Measurements from ENCODE around the gene TSC2.
"Not testable (repeated sequence)": the region's sequence is repeated elsewhere in the genome, so short reads cannot be mapped to it uniquely, and the experiment has no call there.

DNA sequence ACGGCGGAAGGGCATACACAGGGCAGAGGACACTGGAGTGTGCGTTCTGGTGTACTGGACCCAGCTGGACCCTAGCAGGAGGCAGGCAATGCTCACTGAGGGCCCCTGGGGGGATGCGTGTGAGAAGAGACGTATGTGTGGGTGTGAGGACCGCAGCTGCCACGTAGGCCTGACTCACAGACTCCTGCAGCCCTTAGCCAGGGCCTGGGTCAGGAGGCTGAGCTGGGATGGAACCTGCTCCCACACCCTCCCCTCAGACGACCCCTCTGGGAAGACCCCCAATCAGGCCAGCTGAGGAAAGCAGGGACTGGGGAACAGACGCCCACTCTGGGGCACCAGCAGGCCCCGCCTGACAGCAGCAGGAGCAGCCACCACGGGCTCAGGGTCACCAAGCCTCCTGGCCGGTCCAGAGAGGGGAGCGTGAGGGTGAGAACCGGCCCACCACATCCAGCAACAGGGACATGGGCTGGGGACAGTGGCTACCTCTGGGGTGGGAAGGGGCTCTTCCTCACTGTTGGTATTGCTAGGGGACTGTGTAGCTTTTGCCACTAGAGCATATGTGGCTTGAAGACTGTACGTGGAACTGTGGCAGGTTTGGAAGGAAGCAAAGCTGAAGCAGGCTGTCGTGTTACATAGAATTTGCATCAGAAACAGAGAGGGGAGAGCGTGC is 59.5 kb downstream of the TSC2 start:
- TF ChIP-seq SMARCA5 (IDR thresholded peaks at IDR 0.05); TBP (optimal IDR thresholded peaks at IDR 0.05; ENCODE audit: low read depth, low read length); CEBPB (tag; IDR thresholded peaks at IDR 0.05); U2AF1 (optimal IDR thresholded peaks at IDR 0.05; ENCODE audit: low read depth, low read length); CSDE1 (IDR thresholded peaks at IDR 0.05); EZH2 (IDR thresholded peaks at IDR 0.05; ENCODE audit: borderline replicate concordance, low read depth, low read length); POLR2A (conservative IDR thresholded peaks at IDR 0.05); TEAD2 (tag; IDR thresholded peaks at IDR 0.05); ASH1L (IDR thresholded peaks at IDR 0.05; ENCODE audit: borderline replicate concordance, low read depth, partially characterized antibody); CHD4 (IDR thresholded peaks at IDR 0.05; ENCODE audit: insufficient read depth, insufficient replicate concordance, low read depth, low read length, poor library complexity, severe bottlenecking): not testable (repeated sequence)
- TF ChIP-seq, protein P1, sequence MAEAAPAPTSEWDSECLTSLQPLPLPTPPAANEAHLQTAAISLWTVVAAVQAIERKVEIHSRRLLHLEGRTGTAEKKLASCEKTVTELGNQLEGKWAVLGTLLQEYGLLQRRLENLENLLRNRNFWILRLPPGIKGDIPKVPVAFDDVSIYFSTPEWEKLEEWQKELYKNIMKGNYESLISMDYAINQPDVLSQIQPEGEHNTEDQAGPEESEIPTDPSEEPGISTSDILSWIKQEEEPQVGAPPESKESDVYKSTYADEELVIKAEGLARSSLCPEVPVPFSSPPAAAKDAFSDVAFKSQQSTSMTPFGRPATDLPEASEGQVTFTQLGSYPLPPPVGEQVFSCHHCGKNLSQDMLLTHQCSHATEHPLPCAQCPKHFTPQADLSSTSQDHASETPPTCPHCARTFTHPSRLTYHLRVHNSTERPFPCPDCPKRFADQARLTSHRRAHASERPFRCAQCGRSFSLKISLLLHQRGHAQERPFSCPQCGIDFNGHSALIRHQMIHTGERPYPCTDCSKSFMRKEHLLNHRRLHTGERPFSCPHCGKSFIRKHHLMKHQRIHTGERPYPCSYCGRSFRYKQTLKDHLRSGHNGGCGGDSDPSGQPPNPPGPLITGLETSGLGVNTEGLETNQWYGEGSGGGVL (CRISPR knock-in tag; IDR thresholded peaks at IDR 0.05) = not testable (repeated sequence)
- TF ChIP-seq, protein P2, sequence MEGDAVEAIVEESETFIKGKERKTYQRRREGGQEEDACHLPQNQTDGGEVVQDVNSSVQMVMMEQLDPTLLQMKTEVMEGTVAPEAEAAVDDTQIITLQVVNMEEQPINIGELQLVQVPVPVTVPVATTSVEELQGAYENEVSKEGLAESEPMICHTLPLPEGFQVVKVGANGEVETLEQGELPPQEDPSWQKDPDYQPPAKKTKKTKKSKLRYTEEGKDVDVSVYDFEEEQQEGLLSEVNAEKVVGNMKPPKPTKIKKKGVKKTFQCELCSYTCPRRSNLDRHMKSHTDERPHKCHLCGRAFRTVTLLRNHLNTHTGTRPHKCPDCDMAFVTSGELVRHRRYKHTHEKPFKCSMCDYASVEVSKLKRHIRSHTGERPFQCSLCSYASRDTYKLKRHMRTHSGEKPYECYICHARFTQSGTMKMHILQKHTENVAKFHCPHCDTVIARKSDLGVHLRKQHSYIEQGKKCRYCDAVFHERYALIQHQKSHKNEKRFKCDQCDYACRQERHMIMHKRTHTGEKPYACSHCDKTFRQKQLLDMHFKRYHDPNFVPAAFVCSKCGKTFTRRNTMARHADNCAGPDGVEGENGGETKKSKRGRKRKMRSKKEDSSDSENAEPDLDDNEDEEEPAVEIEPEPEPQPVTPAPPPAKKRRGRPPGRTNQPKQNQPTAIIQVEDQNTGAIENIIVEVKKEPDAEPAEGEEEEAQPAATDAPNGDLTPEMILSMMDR (IDR thresholded peaks at IDR 0.05 in 2 of 3, conservative IDR thresholded peaks at IDR 0.05 in 1 of 3; ENCODE audit: insufficient read depth in 2 of 3, low read depth in 1 of 3, low read length in 3 of 3) = not testable (repeated sequence)

All from K562 (cell line).